ENCODE results near the gene TMPRSS6. TPM values are rescaled to one million over a fixed set of nuclear protein-coding genes. Genes with fewer than 3 reads are reported as not detected.

TMPRSS6 gene
- total and polyA plus RNA-seq, 11 donors = 0.91 TPM; not detected in 10

GRCh38 chr22:37137131-37137530 lies 27.6 kb upstream of the TMPRSS6 start:
- Histone ChIP-seq H3K27me3 (peaks cover 0 to 13% (median 0%) of the 10 kb centered on the region in 9 donors), H3K4me1 (no peaks in the 10 kb centered on the region), H3K9me3 (no peaks in the 10 kb centered on the region), H3K27ac (no peak overlapping the region), H3K36me3 (no peaks in the 10 kb centered on the region), H3K4me3 (no peak overlapping the region)
- intact Hi-C loops (cut with DNase I) = no loop called here
- no peak for DNase-seq
- no peak for ATAC-seq
- TF ChIP-seq POLR2A (IDR thresholded peaks at IDR 0.05) = no peak
- no peak for TF ChIP-seq CTCF (IDR thresholded peaks at IDR 0.05)
- 65 to 72% (median 68%) methylated on average over 8 of the region's 8 CpGs for WGBS, 4 donors

GRCh38 chr22:37135023-37135422 lies 25.5 kb upstream of the TMPRSS6 start:
- Histone ChIP-seq H3K27ac (no peak overlapping the region), H3K36me3 (no peaks in the 10 kb centered on the region), H3K4me3 (no peak overlapping the region), H3K9me3 (no peaks in the 10 kb centered on the region), H3K27me3 (no peaks in the 10 kb centered on the region), H3K4me1 (no peaks in the 10 kb centered on the region)
- 82 to 84% (median 83%) methylated on average over 12 of the region's 12 CpGs for whole genome bisulfite sequencing, 4 donors
- DNase-seq = peak in 1 of 5 donors; percentile 5
- no peak for TF ChIP-seq POLR2A (IDR thresholded peaks at IDR 0.05)
- no peak for TF ChIP-seq CTCF (IDR thresholded peaks at IDR 0.05)
- ATAC-seq = no peak
- intact Hi-C loops (cut with DNase I) = no loop called here

GRCh38 chr22:37133304-37134018 lies 23.9 kb upstream of the TMPRSS6 start:
- DNase-seq = no peak
- no peaks in the 10 kb centered on the region for H3K36me3 ChIP-seq
- no peak for ATAC-seq

GRCh38 chr22:37132773-37133172 lies 23.3 kb upstream of the TMPRSS6 start:
- intact Hi-C loops (cut with DNase I) = no loop called here
- TF ChIP-seq CTCF (IDR thresholded peaks at IDR 0.05) (no peak), POLR2A (IDR thresholded peaks at IDR 0.05) (no peak)
- Histone ChIP-seq H3K27me3 (peaks cover 0 to 6% (median 0%) of the 10 kb centered on the region in 9 donors), H3K4me3 (no peak overlapping the region), H3K9me3 (no peaks in the 10 kb centered on the region), H3K36me3 (no peaks in the 10 kb centered on the region), H3K4me1 (no peaks in the 10 kb centered on the region), H3K27ac (no peak overlapping the region)
- DNase-seq (no peak), ATAC-seq (no peak)
- WGBS, 4 donors = 89 to 92% (median 92%) methylated on average over 7 of the region's 7 CpGs

More at GRCh38 chr22:37133304-37134018, 23.9 kb upstream of the TMPRSS6 start:
- intact Hi-C loops (cut with DNase I) = no loop called here
- no peaks in the 10 kb centered on the region for H3K9me3 ChIP-seq
- TF ChIP-seq POLR2A (IDR thresholded peaks at IDR 0.05) = no peak
- TF ChIP-seq CTCF (IDR thresholded peaks at IDR 0.05) = no peak
- H3K27me3 ChIP-seq = peaks cover 0 to under 1% (median 0%) of the 10 kb centered on the region in 9 donors
- no peak overlapping the region for H3K4me3 ChIP-seq
- H3K4me1 ChIP-seq = no peaks in the 10 kb centered on the region
- 56 to 68% (median 63%) methylated on average over 16 of the region's 16 CpGs for WGBS, 4 donors
- no peak overlapping the region for H3K27ac ChIP-seq

All from heart left ventricle (tissue), 16 donors.